GM23248 (cell line): ENCODE measurements around the gene FOXS1.

ENCODE experiments used
- EZH2 ChIP-seq: fragments of 200-600 bp; sonication (generic); IDR thresholded peaks from 2 replicates; pipeline ENCODE4 v1.6.1; 2018; ENCODE audit warnings: antibody characterized with exemption, mild to moderate bottlenecking; ENCODE audit not compliant: insufficient read depth, poor library complexity, severe bottlenecking
- EZH2phosphoT487 ChIP-seq: fragments of 200-600 bp; sonication (generic); IDR thresholded peaks from 2 replicates; pipeline ENCODE4 v1.6.1; 2018; ENCODE audit warnings: antibody characterized with exemption, moderate library complexity, mild to moderate bottlenecking, low read depth; ENCODE audit not compliant: insufficient read depth

DNA sequence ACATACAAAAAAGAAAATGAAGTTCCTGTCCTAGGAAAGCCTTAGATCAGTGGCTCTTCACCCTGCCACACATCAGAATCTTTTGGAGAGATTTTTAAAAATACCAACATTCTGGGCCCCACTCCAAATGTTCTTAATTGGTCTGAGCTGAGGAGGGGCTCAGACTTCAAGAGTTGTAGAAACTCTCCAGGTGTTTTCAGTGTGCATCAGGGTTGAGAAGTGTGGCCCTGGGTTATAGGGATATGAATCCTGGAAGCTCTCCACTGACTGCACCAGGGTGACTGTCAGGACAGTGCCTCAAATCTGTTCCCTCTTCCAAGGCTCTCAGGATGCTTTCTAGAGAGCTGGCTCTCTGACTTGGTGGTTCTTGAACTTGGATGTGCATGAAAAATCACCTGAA lies 31.8 kb downstream of the FOXS1 start:
- TF ChIP-seq EZH2 (no peak), EZH2phosphoT487 (no peak)
